NCI-H345 (cell line): ENCODE measurements around the gene DPH3.

Source experiments
- DNase-seq: peaks from one replicate; lab custom pipeline; 2025; lab: John Stamatoyannopoulos, UW

The DPH3 gene

GRCh38 chr3:16233806-16234205, 30.9 kb downstream of the DPH3 start:
- DNase-seq = no peak

GRCh38 chr3:16231983-16232382, 32.8 kb downstream of the DPH3 start:
- no peak for DNase-seq

DNA sequence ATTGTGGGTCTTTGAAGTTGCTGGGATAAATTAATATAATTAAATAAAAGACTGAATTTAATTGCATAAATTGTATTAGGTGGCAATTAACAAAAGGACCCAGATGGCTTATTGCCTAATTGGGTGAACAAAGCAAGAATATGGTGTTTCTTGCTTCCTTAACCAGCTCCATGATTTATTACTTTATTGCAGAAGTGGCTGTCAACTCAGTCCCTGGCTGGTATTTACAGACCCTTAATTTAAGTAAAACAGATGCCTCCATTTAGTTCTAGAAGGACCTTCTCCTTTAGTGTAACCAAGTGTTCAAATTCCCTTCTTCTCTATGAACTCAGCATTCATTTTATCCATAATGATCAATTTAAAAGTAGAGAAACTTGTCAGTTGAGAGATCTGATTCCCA, 35.1 kb downstream of the DPH3 start:
- DNase-seq = no peak

DNA sequence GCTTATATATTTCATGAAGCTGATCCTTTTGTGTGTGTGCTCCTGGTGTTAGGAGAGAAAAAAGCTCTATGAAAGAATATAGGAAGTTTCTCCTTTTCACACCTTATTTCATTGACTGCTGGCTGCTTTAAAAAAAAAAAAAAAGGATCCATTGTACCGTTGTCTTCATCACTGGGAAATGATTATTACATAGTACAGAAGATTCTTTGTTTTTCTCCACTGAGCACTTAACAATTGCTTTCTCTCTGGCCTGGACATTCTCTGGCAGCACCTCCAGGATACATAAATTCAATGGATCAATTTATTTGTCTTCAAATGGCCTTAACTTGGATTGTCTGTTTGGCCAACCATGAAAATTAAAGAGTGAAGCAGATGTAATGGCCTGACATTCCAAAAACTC, 37.2 kb downstream of the DPH3 start:
- DNase-seq = no peak

DNA sequence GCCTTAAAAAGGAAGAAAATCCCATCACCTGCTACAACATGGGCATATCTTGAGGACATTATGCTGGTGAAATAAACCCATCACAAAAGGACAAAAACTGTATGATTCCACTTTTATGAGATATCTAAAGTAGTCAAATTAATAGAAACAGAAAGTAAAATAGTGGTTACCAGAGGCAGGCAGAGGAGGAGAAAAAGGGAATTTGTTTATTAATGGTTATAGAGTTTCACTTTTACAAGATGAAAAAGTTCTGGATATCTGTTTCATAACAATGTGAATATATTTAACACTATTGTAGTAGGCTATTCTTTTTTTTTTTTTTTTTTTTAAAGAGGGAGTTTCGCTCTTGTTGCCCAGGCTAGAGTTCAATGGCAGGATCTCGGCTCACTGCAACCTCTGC, 40.4 kb downstream of the DPH3 start:
- no peak for DNase-seq

DNA sequence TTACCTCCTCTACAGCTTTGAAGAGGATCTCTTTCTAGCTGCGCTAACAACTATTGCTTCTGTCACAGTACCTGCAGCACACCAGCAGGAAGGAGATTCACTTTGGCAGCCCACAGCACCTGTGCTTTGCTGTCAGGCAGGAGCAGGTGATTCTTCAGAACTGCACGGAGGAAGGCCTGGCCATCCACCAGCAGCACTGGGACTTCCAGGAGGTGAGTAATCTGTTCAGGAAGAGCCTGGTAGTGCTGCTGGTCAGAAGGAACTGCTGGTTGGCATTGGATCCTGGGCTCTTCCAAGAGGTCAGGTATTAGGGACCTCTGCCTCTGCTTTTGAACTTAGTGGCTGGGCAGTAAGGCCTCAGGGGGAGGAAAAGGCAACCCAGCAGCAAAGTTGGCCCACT, 42.2 kb downstream of the DPH3 start:
- no peak for DNase-seq

DNA sequence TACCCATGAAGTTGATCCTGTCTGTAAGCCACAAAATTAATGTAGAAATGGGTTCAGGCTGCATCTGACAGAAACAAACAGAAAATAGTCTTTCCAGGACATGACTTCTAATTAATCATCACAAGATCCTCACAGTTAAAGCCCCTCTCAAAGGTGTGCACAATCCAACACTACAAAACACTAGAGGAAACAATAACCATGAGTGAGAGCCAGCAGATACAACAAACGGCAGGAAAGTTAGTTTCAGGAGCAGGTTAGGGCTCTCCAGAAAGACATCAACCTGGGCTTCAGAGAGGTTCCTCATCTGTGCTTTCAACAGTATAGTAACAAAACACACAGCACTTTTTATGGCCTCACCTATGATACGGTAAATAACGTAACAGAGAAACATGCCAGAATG, 42.8 kb downstream of the DPH3 start:
- DNase-seq = no peak

DNA sequence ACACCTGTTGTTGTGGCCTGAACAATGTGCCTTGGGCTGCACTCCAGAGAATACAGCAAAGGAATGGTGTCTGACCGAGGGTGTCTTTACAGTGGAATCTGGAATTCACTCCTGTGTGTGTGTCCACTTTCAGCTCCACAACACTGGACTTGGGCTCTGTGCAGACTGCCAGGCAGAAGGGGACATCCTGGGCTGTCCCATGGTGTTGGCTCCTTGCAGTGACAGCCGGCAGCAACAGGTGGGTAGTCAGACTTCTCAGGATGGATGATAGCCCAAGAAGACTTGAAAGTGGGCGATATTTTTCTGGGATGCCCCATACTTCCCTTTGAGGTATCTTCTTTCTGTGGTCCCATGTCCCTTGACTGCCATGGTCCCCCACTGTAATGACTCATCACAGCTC, 45.0 kb downstream of the DPH3 start:
- DNase-seq = no peak

DNA sequence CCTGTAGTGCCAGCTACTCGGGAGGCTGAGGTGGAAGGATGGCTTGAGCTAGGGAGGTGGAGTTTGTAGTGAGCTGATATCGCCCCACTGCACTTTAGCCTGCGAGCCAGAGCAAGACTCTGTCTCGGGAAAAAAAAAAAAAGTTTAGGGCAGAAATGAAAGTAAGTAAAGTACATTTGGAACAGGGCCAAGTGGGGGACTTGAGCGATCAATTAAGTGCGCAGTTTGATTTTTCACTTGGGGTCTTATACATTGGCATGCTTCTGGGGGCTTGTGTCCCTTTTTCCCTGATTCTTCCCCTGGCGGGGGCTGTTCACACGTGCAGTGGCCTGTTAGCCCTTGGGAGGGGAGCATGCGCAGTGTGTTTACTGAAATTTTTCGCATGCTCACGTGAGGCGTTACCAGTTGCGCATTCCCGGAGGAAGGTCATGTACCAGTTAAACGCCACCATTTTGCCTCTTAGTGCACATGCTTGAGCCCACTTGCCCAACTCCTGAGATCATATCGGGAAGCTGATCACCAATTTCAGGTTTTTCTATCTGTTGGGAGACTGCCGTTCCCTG, 48.3 kb downstream of the DPH3 start:
- DNase-seq = no peak

DNA sequence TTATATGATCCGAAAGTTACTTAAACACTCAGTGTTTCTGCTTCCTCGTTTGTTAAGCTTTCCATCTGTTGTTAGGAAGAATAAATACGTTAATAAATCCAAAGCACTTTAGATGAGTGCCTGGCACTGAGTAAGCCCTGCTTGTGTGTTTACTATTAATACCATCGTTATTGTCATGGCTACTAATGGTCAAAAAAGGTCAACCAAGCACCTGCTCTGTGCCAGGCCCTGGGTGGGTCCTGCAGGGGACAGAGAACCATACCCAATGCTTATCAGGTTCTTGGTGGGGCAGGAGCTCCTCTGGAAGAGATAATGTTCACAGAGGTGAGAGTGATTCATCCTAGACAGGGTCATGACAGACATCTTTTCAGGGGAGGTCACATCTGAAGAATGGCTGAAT, 50.4 kb downstream of the DPH3 start:
- DNase-seq = no peak

GRCh38 chr3:16211176-16211904, 53.4 kb downstream of the DPH3 start:
- DNase-seq = no peak
